ENCODE results near the gene SLC10A4.

The SLC10A4 gene

GRCh38 chr4:48509543-48509942, 26.4 kb downstream of the SLC10A4 start:
- Histone ChIP-seq H3K36me3 (replicated peaks) (peaks cover 26% of the 10 kb centered on the region), H3K4me3 (ENCODE audit: low read depth, low read length) (no peak overlapping the region), H3K27me3 (replicated peaks) (no peaks in the 10 kb centered on the region), H3K27ac (no peak overlapping the region)
- TF ChIP-seq CTCF (IDR thresholded peaks at IDR 0.05; ENCODE audit: low read depth, low read length, missing control alignments), result no peak
- in situ Hi-C loops (cut with HindIII; ENCODE audit: low pct_ligation_motif_present, low sequenced_read_pairs), result no loop called here
- DNase-seq, result no peak

- TF ChIP-seq CTCF (IDR thresholded peaks at IDR 0.05; ENCODE audit: low read depth, low read length, missing control alignments), result no peak
- Histone ChIP-seq H3K27me3 (replicated peaks) (no peaks in the 10 kb centered on the region), H3K27ac (no peak overlapping the region), H3K36me3 (replicated peaks) (peaks cover 26% of the 10 kb centered on the region), H3K4me3 (ENCODE audit: low read depth, low read length) (no peak overlapping the region)
- in situ Hi-C loops (cut with HindIII; ENCODE audit: low pct_ligation_motif_present, low sequenced_read_pairs), result no loop called here
- DNase-seq, result no peak
Measured at GRCh38 chr4:48518143-48518542, 35.0 kb downstream of the SLC10A4 start.

- no peak overlapping the region for H3K27ac ChIP-seq
- H3K4me3 ChIP-seq (ENCODE audit: low read depth, low read length), result no peak overlapping the region
- peaks cover 27% of the 10 kb centered on the region for H3K36me3 ChIP-seq (replicated peaks)
- in situ Hi-C loops (cut with HindIII; ENCODE audit: low pct_ligation_motif_present, low sequenced_read_pairs), result no loop called here
- H3K27me3 ChIP-seq (replicated peaks), result no peaks in the 10 kb centered on the region
- no peak for DNase-seq
- TF ChIP-seq CTCF (IDR thresholded peaks at IDR 0.05; ENCODE audit: low read depth, low read length, missing control alignments), result no peak
Measured at GRCh38 chr4:48526406-48526805, 43.3 kb downstream of the SLC10A4 start.

GRCh38 chr4:48538358-48538757, 55.2 kb downstream of the SLC10A4 start:
- TF ChIP-seq CTCF (IDR thresholded peaks at IDR 0.05; ENCODE audit: low read depth, low read length, missing control alignments), result no peak
- no peak for DNase-seq
- in situ Hi-C loops (cut with HindIII; ENCODE audit: low pct_ligation_motif_present, low sequenced_read_pairs), result no loop called here
- H3K4me3 ChIP-seq (ENCODE audit: low read depth, low read length), result no peak overlapping the region
- no peak overlapping the region for H3K27ac ChIP-seq
- H3K27me3 ChIP-seq (replicated peaks), result no peaks in the 10 kb centered on the region
- peaks cover 22% of the 10 kb centered on the region for H3K36me3 ChIP-seq (replicated peaks)

Data from brain microvascular endothelial cell (primary cell).